AG10803 (cell line): Measurements from ENCODE around the gene MLLT10.
"Not testable (repeated sequence)": the region's sequence is repeated elsewhere in the genome, so short reads cannot be mapped to it uniquely, and the experiment has no call there.

Experiments
- DNase-seq: peaks from one replicate; pipeline ENCODE4 v3.0.0; 2010; ENCODE audit warnings: low read depth
- H3K4me3 ChIP-seq: 2 replicates; pipeline ENCODE4 v1.5.1; 2011; ENCODE audit warnings: mild to moderate bottlenecking, low read length, control low read depth
- TF ChIP-seq, protein P1 (sequence below): conservative IDR thresholded peaks from 2 replicates; pipeline ENCODE4 v1.5.1; 2011; ENCODE audit warnings: mild to moderate bottlenecking, low read length, control low read depth, inconsistent platforms

MLLT10 gene

DNA sequence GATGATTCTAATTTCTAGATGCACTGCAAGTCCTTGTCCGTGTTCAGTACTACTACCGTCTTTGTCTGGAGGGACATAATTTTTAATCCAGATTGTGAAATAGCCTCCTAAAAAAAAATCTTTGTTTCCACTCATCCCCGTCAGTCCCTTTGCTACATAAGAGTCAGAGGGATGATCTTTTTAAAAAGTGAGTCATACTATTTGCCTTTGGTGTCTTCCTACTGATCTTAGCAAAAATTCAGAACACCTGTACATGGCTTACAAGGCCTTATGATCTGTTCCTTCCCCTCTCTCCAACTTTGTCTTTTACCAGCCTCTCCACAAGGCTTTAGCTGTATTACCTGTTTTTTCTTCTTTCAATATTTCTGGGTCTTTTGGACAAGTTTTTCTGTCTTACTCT, 173.5 kb downstream of the MLLT10 start:
- TF ChIP-seq, protein P1, sequence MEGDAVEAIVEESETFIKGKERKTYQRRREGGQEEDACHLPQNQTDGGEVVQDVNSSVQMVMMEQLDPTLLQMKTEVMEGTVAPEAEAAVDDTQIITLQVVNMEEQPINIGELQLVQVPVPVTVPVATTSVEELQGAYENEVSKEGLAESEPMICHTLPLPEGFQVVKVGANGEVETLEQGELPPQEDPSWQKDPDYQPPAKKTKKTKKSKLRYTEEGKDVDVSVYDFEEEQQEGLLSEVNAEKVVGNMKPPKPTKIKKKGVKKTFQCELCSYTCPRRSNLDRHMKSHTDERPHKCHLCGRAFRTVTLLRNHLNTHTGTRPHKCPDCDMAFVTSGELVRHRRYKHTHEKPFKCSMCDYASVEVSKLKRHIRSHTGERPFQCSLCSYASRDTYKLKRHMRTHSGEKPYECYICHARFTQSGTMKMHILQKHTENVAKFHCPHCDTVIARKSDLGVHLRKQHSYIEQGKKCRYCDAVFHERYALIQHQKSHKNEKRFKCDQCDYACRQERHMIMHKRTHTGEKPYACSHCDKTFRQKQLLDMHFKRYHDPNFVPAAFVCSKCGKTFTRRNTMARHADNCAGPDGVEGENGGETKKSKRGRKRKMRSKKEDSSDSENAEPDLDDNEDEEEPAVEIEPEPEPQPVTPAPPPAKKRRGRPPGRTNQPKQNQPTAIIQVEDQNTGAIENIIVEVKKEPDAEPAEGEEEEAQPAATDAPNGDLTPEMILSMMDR: no peak
- no peak for DNase-seq
- H3K4me3 ChIP-seq: no peak overlapping the region

DNA sequence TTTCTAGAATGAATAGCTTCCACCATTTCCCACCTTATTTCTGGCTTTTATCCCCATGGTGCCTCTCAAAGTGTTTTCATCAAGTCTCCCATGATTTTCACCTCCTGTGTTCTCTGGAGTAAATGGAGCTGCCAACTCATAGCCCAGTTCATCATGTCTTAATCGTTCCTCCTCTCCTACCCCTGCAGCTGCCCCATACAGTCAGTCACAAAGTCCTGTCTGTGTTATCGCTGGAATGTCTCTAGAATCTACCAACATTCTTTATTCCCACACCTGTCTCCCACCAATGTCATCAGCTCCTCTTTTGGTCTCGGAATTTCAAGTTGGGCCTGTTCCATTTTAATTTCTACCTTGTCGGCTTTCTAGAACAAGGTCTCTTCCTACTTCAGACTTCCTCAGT, 178.9 kb downstream of the MLLT10 start:
- DNase-seq: no peak

DNA sequence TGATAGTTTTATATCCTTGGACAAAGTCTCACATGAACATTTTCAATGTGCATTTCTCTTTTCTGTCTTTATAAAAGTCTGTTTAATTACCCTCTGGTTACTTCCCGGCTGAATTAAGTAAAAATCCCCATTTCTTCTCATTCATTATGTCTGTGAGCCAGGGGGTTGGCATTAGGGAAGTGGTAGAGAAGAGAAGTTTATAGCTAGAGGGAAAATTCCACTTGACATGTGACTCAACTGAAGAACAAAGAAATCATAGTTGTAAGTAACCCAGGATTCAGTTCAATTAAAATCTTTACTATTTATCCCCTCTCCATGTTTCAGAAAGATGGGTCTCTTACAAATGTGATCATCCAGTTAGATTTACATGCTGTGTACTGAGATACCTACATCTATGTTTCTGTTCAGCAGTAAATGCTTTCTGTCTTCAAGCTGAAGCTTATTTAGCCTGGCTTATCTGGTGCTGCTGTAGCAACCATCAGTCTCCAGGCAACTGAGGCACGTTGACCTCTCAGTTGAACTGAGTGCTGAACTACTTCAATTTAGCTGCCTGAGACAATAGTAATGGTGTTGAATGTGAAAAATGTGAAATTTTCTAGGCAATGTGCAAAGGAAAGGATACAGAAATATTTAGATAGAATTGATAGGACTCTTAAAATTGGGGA, 181.6 kb downstream of the MLLT10 start:
- TF ChIP-seq, protein P1: no peak
- H3K4me3 ChIP-seq: no peak overlapping the region
- peak; percentile 30 for DNase-seq

More for the DNA sequence above, 178.9 kb downstream of the MLLT10 start:
- TF ChIP-seq, protein P1: no peak
- H3K4me3 ChIP-seq: no peak overlapping the region

DNA sequence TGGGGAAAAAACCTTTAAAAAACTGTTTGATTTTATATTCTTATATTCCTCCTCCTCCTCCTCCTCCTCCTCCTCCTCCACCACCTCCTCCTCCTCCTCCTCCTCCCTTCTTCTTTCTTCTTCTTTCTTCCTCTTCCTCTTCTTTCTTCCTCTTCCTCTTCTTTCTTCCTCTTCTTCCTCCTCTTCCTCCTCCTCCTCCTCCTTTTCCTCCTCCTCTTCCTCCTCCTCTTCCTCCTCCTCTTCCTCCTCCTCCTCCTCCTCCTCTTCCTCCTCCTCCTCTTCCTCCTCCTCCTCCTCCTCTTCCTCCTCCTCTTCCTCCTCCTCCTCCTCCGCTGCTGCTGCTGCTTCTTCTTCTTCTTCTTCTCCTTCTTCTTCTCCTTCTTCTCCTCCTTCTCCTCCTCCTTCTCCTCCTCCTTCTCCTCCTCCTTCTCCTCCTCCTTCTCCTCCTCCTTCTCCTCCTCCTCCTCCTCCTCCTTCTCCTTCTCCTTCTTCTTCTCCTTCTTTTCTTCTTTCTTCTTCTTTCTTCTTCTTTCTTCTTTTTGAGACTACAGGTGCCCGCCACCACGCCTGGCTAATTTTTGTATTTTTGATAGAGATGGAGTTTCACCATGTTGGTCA, 183.5 kb downstream of the MLLT10 start:
- DNase-seq, H3K4me3 ChIP-seq: not testable (repeated sequence)

DNA sequence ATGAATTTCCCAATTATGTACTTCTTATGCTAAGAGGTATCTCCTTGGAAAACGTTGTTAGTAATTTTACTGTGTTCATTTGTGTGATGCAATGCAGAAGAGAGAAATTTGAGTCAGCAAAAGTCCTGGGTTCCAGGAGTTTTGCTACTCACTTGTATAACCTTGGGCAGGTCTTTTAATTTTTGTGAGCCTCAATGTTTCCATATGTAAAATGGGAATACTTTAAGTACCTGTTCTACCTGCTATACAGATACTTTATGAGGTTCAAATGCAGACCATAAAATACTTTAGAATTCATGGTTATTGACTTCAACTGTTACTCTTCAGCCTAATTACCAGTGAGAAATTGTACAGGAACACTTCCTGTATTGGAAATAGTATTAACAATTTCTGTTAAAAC, 185.5 kb downstream of the MLLT10 start:
- TF ChIP-seq, protein P1: no peak
- H3K4me3 ChIP-seq: no peak overlapping the region

DNA sequence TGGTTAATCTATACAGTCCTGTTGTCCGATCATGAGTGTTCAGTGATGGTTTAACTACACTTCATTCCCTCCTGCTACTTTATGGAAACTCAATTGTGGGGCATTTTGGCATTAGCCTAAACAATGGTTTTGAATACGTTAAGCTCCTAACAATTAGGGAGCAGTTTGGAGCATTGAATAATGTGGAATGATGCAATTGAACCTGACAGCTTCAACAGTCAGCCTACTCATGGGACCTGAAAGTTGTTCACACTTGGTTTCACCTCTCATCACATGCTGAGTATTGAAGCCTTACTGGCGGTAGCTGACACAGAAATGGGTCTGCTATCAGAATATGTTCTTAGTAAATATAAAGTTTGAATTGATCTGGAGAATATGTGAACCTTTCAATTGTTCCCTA, 186.1 kb downstream of the MLLT10 start:
- no peak for DNase-seq
- TF ChIP-seq, protein P1: no peak
- H3K4me3 ChIP-seq: no peak overlapping the region

More for the DNA sequence above, 185.5 kb downstream of the MLLT10 start:
- no peak for DNase-seq

DNA sequence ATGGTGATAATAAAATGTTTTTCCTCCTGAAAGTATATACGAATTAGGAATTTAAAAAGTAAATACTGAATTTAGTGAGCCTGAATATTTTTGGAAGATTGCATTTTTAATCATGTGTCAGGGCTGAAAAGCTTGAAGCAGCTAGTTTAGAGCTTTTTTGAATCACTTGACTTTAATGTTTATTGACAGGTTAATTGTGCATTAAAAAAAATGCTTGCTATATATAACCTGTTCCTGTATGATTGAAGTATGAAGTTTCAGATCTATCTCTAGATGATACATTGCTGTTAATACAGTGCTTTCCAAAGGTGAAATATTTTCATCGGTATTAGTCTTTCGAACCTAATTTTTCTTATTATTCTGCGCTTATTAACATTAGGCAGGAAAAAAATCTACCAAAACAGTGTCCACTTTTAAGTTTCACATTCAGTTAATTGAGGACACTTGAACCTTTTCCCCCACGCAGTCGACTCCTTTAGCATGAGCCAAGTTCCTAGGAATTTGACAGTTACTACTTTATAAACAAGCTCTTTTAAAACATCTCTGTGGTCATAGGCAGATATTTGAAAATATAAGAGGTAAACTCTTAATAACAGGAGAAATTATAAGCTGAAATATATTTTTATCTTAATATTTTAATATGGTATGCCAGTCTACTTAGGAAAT, 187.1 kb downstream of the MLLT10 start:
- H3K4me3 ChIP-seq: no peak overlapping the region
- TF ChIP-seq, protein P1: no peak
- peak; percentile 21 for DNase-seq
